ENCODE measurements around the gene GMPS.

GMPS gene

GRCh38 chr3:155852341-155852740 lies 18.1 kb upstream of the GMPS start:
- TF ChIP-seq ZBTB7A (IDR thresholded peaks at IDR 0.05; ENCODE audit: low read depth) (no peak), EP300 (IDR thresholded peaks at IDR 0.05; ENCODE audit: borderline replicate concordance) (no peak), TAF1 (IDR thresholded peaks at IDR 0.05; ENCODE audit: low read depth) (no peak)

GRCh38 chr3:155853214-155854140 lies 17.0 kb upstream of the GMPS start:
- no peak for TF ChIP-seq CREB1 (IDR thresholded peaks at IDR 0.05; ENCODE audit: low read depth)
- no peak for TF ChIP-seq YY1 (IDR thresholded peaks at IDR 0.05; ENCODE audit: low read depth)
- TF ChIP-seq TEAD4 (IDR thresholded peaks at IDR 0.05): no peak

GRCh38 chr3:155854141-155854940 lies 16.1 kb upstream of the GMPS start, which contains the start of gene SLC33A1:
SLC33A1 (minus strand) TSS chr3:155854427; CDS start chr3:155853997, 430 bp downstream.
- peak; percentile 37 for TF ChIP-seq YY1 (IDR thresholded peaks at IDR 0.05; ENCODE audit: low read depth)
- TF ChIP-seq RAD21 (IDR thresholded peaks at IDR 0.05; ENCODE audit: low read depth): 0 out of 2 replicates have a peak, but pooled peaks have one; percentile 10
- TF ChIP-seq EP300 (IDR thresholded peaks at IDR 0.05; ENCODE audit: borderline replicate concordance): peak; percentile 54
- no peak for TF ChIP-seq REST (IDR thresholded peaks at IDR 0.05; ENCODE audit: low read depth)
- peak; percentile 87 for TF ChIP-seq TCF12 (IDR thresholded peaks at IDR 0.05; ENCODE audit: low read depth)
- TF ChIP-seq CEBPB (IDR thresholded peaks at IDR 0.05): peak; percentile 4; the same call in 1 of the 2 replicates
- no peak for TF ChIP-seq TEAD4 (IDR thresholded peaks at IDR 0.05)
- peak; percentile 48 for TF ChIP-seq NFIC (IDR thresholded peaks at IDR 0.05)
- TF ChIP-seq TAF1 (IDR thresholded peaks at IDR 0.05; ENCODE audit: low read depth): peak; percentile 57
- no peak; the same call in 1 of the 2 replicates for TF ChIP-seq FOXM1 (IDR thresholded peaks at IDR 0.05; ENCODE audit: borderline replicate concordance, low read depth)
- peak; percentile 33; the same call in 1 of the 2 replicates for TF ChIP-seq EGR1 (IDR thresholded peaks at IDR 0.05)
- TF ChIP-seq ZBTB7A (IDR thresholded peaks at IDR 0.05; ENCODE audit: low read depth): no peak
- peak; percentile 97 for TF ChIP-seq MAX (IDR thresholded peaks at IDR 0.05)
- TF ChIP-seq USF1 (IDR thresholded peaks at IDR 0.05): peak; percentile 99
- peak; percentile 33; the same call in 1 of the 2 replicates for TF ChIP-seq CREB1 (IDR thresholded peaks at IDR 0.05; ENCODE audit: low read depth)

- TF ChIP-seq RAD21 (IDR thresholded peaks at IDR 0.05; ENCODE audit: low read depth) (peak; percentile 35), CEBPB (IDR thresholded peaks at IDR 0.05) (no peak)
Measured at GRCh38 chr3:155859859-155860258, 10.6 kb upstream of the GMPS start.

GRCh38 chr3:155861476-155862183 lies 8.8 kb upstream of the GMPS start:
- TF ChIP-seq YY1 (IDR thresholded peaks at IDR 0.05; ENCODE audit: low read depth) (no peak), USF1 (IDR thresholded peaks at IDR 0.05) (no peak), TEAD4 (IDR thresholded peaks at IDR 0.05) (no peak), TAF1 (IDR thresholded peaks at IDR 0.05; ENCODE audit: low read depth) (no peak), TCF12 (IDR thresholded peaks at IDR 0.05; ENCODE audit: low read depth) (no peak), NFIC (IDR thresholded peaks at IDR 0.05) (no peak), EP300 (IDR thresholded peaks at IDR 0.05; ENCODE audit: borderline replicate concordance) (no peak), FOXM1 (IDR thresholded peaks at IDR 0.05; ENCODE audit: borderline replicate concordance, low read depth) (no peak), EGR1 (IDR thresholded peaks at IDR 0.05) (no peak), ZBTB7A (IDR thresholded peaks at IDR 0.05; ENCODE audit: low read depth) (no peak), REST (IDR thresholded peaks at IDR 0.05; ENCODE audit: low read depth) (no peak), CREB1 (IDR thresholded peaks at IDR 0.05; ENCODE audit: low read depth) (no peak), MAX (IDR thresholded peaks at IDR 0.05) (no peak), CEBPB (IDR thresholded peaks at IDR 0.05) (no peak), RAD21 (IDR thresholded peaks at IDR 0.05; ENCODE audit: low read depth) (no peak)

Measured in Ishikawa (cell line).